Small intestine (tissue), 7 donors: ENCODE data around the gene AFF3. TPM values are rescaled to one million over a fixed set of nuclear protein-coding genes. Genes with fewer than 3 reads are reported as not detected.

Source experiments
- DNase-seq, 2 donors: peaks; one replicate each; pipeline versions ENCODE4 v3.0.0 to v3.0.0-alpha.2; 2013
- FAIRE-seq: peaks from 2 replicates; lab custom pipeline; 2012; peaks lifted over from hg19 to GRCh38; lab: Jason Lieb, UNC
- H3K27ac ChIP-seq, 3 donors: one replicate each; pipeline ENCODE4 v1.5.1; 2013; ENCODE audit warnings: low read length in 2 of 3, mild to moderate bottlenecking in 2 of 3, control low read depth in 1 of 3, inconsistent platforms in 1 of 3, low read depth in 1 of 3, moderate library complexity in 1 of 3
- H3K27me3 ChIP-seq, 3 donors: one replicate each; pipeline ENCODE4 v1.6.1; 2013; ENCODE audit warnings: low read length in 3 of 3, inconsistent platforms in 1 of 3; ENCODE audit not compliant: control insufficient read depth in 3 of 3, insufficient read depth in 3 of 3
- H3K36me3 ChIP-seq, 3 donors: one replicate each; pipeline ENCODE4 v1.6.1; 2013; ENCODE audit warnings: low read length in 3 of 3, inconsistent platforms in 1 of 3, low read depth in 1 of 3, mild to moderate bottlenecking in 1 of 3, moderate library complexity in 1 of 3; ENCODE audit not compliant: control insufficient read depth in 3 of 3, insufficient read depth in 2 of 3
- H3K4me1 ChIP-seq, 3 donors: one replicate each; pipeline ENCODE4 v1.6.1; 2013; ENCODE audit warnings: low read length in 2 of 3, inconsistent platforms in 1 of 3, low read depth in 1 of 3, mild to moderate bottlenecking in 1 of 3, moderate library complexity in 1 of 3; ENCODE audit not compliant: control insufficient read depth in 3 of 3, insufficient read depth in 2 of 3
- H3K4me3 ChIP-seq, 3 donors: one replicate each; pipeline ENCODE4 v1.5.1; 2013; ENCODE audit warnings: low read length in 3 of 3, control low read depth in 1 of 3, inconsistent platforms in 1 of 3, low read depth in 1 of 3, mild to moderate bottlenecking in 1 of 3, moderate library complexity in 1 of 3
- H3K9me3 ChIP-seq, 2 donors: one replicate each; pipeline ENCODE4 v1.6.1; 2013; ENCODE audit warnings: low read depth in 1 of 2, low read length in 1 of 2; ENCODE audit not compliant: control insufficient read depth in 2 of 2, insufficient read depth in 1 of 2
- WGBS, 3 donors: extraction: QIAGEN DNeasy Blood & Tissue Kit; methylation state at CpG; one replicate each; pipeline ENCODE4 v1.1.7; 2013; 5-methylcytosine and 5-hydroxymethylcytosine counted together
- polyA plus RNA-seq, 4 donors: library from polyadenylated mRNA; stranded (reverse) in 3 of 4; unstranded in 1 of 4; fragments of 200-250 nt in 3 of 4; fragments of 120-200 nt in 1 of 4; gene quantifications; one replicate each; pipeline versions ENCODE4 v1.2.1 to v1.2.3, GENCODE V29; 2013
- donor health status: healthy with polysubstance abuse.
- donor health status: control.
- donor health status: control.
- donor health status: Bipolar disorder and iron deficiency.
- donor health status: healthy.

Gene AFF3
- polyA plus RNA-seq, 4 donors, result 0.27 to 3.2 (median 0.92) TPM; not detected in 1

DNA sequence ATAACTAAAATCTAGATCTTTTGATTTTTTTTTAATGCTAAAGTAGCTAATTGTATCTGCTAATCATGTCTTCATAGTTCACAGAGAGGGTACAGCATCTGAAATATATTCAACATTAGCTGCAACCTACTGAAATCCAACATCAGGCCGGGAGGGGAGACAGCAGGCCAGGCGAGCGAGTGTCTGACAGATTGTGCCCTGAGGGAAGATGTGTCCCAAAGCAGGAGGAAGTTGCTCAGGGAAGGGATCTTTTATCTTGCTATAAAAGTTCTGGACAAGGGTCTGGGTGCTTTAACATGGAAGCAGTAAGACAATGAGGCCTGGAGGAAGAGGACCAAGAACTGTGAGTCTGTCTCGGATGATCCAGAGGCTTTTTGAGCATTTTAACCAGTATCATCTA is 274.1 kb downstream of the AFF3 start:
- FAIRE-seq, result no peak
- no peaks in the 10 kb centered on the region for H3K9me3 ChIP-seq

DNA sequence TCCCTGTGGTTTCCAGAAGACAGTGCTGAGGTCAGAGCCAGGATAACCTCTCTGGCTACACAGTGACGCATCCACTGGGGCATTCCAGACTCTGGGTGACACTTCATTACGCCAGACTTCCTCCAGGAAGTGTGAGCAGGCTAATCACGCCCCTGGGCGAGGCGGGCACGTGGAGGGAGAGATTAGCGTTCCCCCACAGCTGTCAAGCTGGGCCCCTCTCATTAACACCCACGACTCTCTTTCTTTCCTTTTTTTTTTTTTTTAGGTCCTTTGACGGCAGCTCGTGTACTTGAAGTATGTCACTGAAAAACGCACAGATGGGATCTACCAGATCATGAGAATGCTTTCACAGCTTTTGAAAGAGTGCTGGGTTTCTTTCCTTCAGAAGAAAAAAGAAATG is 274.6 kb downstream of the AFF3 start:
- DNase-seq (peak; percentile 5 to 40), FAIRE-seq (no peak)
- H3K27ac ChIP-seq, result no peak overlapping the region
- no peak overlapping the region for H3K4me3 ChIP-seq
- peaks cover 0 to 7% (median 0%) of the 10 kb centered on the region in 3 donors for H3K4me1 ChIP-seq
- WGBS, 3 donors, result 24 to 57% (median 36%) methylated on average over 11 of the region's 11 CpGs
- H3K27me3 ChIP-seq, result peaks cover 0 to 3% (median 0%) of the 10 kb centered on the region in 3 donors
- no peaks in the 10 kb centered on the region for H3K9me3 ChIP-seq
- H3K36me3 ChIP-seq, result no peaks in the 10 kb centered on the region

More for the DNA sequence above, 274.1 kb downstream of the AFF3 start:
- Histone ChIP-seq H3K36me3 (no peaks in the 10 kb centered on the region), H3K4me1 (peaks cover 0 to 7% (median 0%) of the 10 kb centered on the region in 3 donors), H3K27ac (no peak overlapping the region), H3K4me3 (no peak overlapping the region), H3K27me3 (peaks cover 0 to 3% (median 0%) of the 10 kb centered on the region in 3 donors)
- 94% methylated on average over 4 of the region's 4 CpGs for WGBS, 3 donors
- DNase-seq, result no peak

DNA sequence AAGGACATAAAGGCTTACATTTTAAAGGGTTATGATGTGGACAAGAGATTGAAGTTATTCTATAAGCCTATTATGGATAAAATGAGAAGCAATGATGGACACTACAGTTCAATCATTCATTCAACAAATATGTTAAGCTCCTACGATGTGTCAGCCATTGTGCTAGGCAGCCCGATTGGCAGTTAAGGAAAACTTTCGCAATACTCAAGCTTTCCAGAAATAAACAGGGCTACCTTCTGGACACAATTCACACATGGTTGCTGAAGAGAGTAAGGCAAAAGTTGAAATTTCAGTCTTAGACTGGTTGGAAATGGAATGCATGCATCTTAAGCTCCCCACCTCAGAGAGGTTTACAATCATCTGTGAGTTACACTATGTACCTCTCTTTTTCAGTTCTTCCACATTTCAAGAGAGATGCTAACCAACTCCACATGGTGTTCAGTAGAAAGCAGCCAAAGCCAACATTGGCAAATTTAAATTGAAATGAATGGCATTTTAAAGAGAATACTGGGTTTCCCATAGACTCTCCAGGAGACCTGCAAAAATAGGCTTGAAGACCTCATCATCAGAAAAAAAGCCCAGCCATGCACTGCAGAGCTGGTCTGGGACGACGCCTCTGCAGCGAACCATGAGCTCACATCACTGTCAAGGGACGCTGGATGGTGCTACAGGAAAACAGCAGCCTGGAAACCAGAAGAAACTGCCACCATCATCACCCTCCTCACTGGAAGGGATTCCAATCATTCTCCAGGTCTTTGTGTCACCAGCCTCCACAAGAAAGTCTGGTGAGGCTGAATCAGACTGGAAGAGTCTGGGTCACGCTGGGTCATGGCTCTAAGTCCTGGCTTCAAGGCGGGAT is 276.3 kb downstream of the AFF3 start:
- DNase-seq (no peak), FAIRE-seq (no peak)
- Histone ChIP-seq H3K27ac (no peak overlapping the region), H3K36me3 (no peaks in the 10 kb centered on the region), H3K4me3 (no peak overlapping the region), H3K27me3 (peaks cover 0 to 3% (median 0%) of the 10 kb centered on the region in 3 donors), H3K4me1 (peaks cover 0 to 9% (median 0%) of the 10 kb centered on the region in 3 donors), H3K9me3 (no peaks in the 10 kb centered on the region)
- 80 to 88% (median 83%) methylated on average over 9 of the region's 9 CpGs for WGBS, 3 donors

DNA sequence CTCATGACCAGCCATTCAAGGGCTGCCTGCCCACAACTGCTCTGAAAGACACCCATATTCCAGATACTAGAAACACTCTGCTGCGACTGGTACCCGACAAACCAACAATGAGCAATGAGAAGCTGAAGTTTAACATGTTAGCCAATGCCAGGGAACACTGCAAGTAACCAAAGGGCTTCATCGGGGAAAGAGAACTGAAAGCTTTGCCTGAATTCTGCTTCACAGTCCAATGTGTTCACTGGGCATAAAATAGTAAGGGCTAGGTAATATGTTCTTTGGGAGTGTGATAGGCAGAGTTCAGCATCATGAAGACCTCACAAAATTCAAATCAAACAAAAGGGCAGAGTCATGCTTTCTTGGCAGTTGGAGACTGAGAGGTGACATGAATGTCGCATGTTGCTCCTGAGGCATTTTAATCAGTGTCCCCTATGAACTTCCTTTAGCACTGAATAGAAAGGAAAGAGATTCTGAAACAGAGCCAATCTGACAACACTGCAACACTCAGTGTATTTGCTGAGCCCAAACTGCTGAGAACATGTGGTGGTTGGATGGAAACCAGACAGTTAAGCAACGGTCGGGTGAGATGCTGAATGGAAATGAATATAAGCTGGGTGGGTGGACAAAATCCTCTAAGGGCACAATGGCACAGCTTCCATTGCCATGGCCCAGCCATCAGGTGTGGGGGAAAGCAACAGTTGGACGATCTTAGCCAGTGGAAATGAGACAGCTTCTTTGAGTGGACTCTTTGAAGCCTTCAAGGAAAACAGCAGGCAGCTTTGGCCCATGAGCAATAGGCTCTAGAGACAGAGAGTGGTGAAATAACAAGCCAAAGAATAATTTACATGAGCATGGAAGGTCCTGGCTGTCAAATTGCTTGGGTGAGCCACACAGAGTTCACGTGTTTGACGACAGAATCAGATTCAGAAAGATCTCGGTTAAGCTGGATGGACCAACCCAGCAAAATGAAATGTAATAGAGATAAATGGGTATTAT is 277.5 kb downstream of the AFF3 start:
- Histone ChIP-seq H3K9me3 (no peaks in the 10 kb centered on the region), H3K4me1 (peaks cover 0 to 9% (median 0%) of the 10 kb centered on the region in 3 donors), H3K27ac (peak overlapping the region in 1 of 3 donors; percentile 21), H3K36me3 (no peaks in the 10 kb centered on the region), H3K27me3 (peaks cover 0 to 3% (median 0%) of the 10 kb centered on the region in 3 donors), H3K4me3 (no peak overlapping the region)
- WGBS, 3 donors, result 73 to 77% (median 73%) methylated on average over 10 of the region's 10 CpGs
- FAIRE-seq (no peak), DNase-seq (no peak)

DNA sequence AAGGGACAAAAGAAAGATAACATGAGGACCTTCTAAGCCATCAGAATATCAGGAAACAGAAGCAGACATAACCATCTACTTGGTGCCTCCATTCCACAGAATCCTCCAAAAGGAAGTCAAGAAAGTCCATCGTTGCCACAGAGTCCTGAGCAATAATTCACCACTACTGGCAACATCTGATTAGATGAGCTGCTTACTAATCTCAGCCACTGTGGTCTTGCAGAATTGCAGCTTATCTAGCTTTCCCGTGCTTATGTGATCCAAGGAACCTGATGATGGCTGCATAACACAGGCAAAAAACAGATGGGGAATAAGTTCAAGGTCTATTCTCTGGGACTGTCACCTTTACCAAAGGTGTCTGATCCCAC is 278.5 kb downstream of the AFF3 start:
- 48 to 67% (median 63%) methylated on average over 2 of the region's 2 CpGs for WGBS, 3 donors
- no peaks in the 10 kb centered on the region for H3K36me3 ChIP-seq
- H3K27ac ChIP-seq, result no peak overlapping the region
- H3K4me1 ChIP-seq, result peaks cover 0 to 9% (median 0%) of the 10 kb centered on the region in 3 donors
- no peaks in the 10 kb centered on the region for H3K9me3 ChIP-seq
- FAIRE-seq (no peak), DNase-seq (no peak)
- peaks cover 0 to 3% (median 0%) of the 10 kb centered on the region in 3 donors for H3K27me3 ChIP-seq
- H3K4me3 ChIP-seq, result no peak overlapping the region

DNA sequence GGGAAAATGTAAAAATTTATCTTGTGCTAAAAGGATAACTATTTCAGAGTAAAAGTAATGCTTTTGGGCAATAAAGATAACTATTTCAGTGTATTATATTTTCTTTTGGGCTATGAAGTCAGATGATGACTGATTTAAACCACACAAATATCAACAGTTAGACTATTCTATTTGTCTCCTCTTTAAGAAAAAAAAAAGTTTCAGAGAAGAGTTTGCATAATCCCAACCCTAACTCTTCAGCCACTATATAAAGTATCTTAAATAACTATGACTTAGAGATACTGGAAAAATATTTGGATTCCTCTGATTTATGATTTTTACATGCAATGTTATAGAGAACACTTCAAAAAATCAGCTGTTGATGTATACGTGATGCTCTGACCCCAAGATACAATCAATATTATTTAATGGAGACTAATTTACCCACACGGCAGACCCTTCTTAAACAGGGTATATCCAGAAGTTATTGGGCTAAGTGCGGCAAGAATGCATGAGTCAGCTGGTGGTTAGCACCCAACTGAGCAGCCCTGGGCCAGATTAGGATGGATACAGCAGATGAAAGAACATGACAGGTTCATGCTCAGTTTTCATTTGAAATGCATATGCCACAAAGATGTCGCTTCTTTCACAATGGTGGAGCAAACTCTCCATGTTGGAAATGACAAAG is 279.0 kb downstream of the AFF3 start:
- no peaks in the 10 kb centered on the region for H3K9me3 ChIP-seq
- H3K4me1 ChIP-seq, result peaks cover 0 to 9% (median 0%) of the 10 kb centered on the region in 3 donors
- WGBS, 3 donors, result 86 to 94% (median 90%) methylated on average over 4 of the region's 4 CpGs
- H3K27ac ChIP-seq, result no peak overlapping the region
- H3K4me3 ChIP-seq, result no peak overlapping the region
- DNase-seq, result no peak
- H3K27me3 ChIP-seq, result peaks cover 0 to 2% (median 0%) of the 10 kb centered on the region in 3 donors
- no peaks in the 10 kb centered on the region for H3K36me3 ChIP-seq
- FAIRE-seq, result no peak

DNA sequence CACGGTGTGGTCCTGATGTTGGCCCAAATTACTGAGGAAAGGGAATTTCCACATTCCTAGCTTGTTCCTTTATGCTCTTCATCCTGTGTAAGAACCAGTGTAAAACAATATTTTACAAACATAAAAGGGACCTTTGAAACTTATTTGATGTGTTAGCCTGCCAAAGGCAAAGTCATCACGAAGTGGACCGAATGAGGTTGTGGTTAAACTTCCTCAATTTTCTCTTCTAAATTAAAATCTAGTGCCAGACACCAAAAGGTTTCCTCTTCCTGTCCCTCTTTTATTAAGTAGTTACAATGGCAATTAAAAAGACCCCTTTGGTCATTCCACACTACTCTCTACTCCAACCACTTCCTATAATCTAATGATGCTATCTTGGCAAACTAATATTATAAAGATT is 279.8 kb downstream of the AFF3 start:
- H3K9me3 ChIP-seq, result no peaks in the 10 kb centered on the region
- no peaks in the 10 kb centered on the region for H3K36me3 ChIP-seq
- H3K27ac ChIP-seq, result no peak overlapping the region
- WGBS, 3 donors, result 25 to 45% (median 36%) methylated on average over 3 of the region's 3 CpGs
- peaks cover 0 to 9% (median 0%) of the 10 kb centered on the region in 3 donors for H3K4me1 ChIP-seq
- DNase-seq (no peak), FAIRE-seq (no peak)
- H3K27me3 ChIP-seq, result no peaks in the 10 kb centered on the region
- H3K4me3 ChIP-seq, result no peak overlapping the region
